IPS-NIHi7 (cell line): ENCODE data around the gene RASAL1.
A peak's percentile ranks its signal among the peaks of the same experiment; 100 is the strongest.

ENCODE experiments used
- DNase-seq: peaks from one replicate; pipeline ENCODE4 v3.0.0; 2012; ENCODE audit warnings: mixed read lengths; ENCODE audit errors: extremely low spot score

RASAL1 gene

GRCh38 chr12:113115455-113116126, 20.0 kb downstream of the RASAL1 start:
- no peak for DNase-seq

- no peak for DNase-seq
These were observed 20.9 kb downstream of the RASAL1 start for GRCh38 chr12:113114447-113115178.

GRCh38 chr12:113113397-113113796, 22.2 kb downstream of the RASAL1 start:
- no peak for DNase-seq

GRCh38 chr12:113112043-113112899, 23.3 kb downstream of the RASAL1 start:
- no peak for DNase-seq

- no peak for DNase-seq
These were observed 24.3 kb downstream of the RASAL1 start for GRCh38 chr12:113111247-113111646.

- no peak for DNase-seq
These were observed 25.5 kb downstream of the RASAL1 start for GRCh38 chr12:113109872-113110599.

- DNase-seq = no peak
These were observed 26.2 kb downstream of the RASAL1 start for GRCh38 chr12:113109360-113109759.

GRCh38 chr12:113108308-113108707, 27.3 kb downstream of the RASAL1 start:
- no peak for DNase-seq

GRCh38 chr12:113106361-113106760, 29.2 kb downstream of the RASAL1 start:
- no peak for DNase-seq

GRCh38 chr12:113105606-113106271, 29.8 kb downstream of the RASAL1 start:
- DNase-seq = no peak

GRCh38 chr12:113104953-113105510, 30.5 kb downstream of the RASAL1 start:
- DNase-seq = no peak

- DNase-seq = peak; percentile 91
These were observed 31.7 kb downstream of the RASAL1 start for GRCh38 chr12:113103756-113104450.

- DNase-seq = no peak
These were observed 32.8 kb downstream of the RASAL1 start for GRCh38 chr12:113102811-113103210.

- no peak for DNase-seq
These were observed 33.8 kb downstream of the RASAL1 start for GRCh38 chr12:113101751-113102150.

GRCh38 chr12:113099764-113100163, 35.8 kb downstream of the RASAL1 start:
- no peak for DNase-seq

- no peak for DNase-seq
These were observed 36.2 kb downstream of the RASAL1 start for GRCh38 chr12:113099364-113099763.

GRCh38 chr12:113098441-113099028, 37.0 kb downstream of the RASAL1 start:
- peak; percentile 94 for DNase-seq

- peak; percentile 81 for DNase-seq
These were observed 37.7 kb downstream of the RASAL1 start for GRCh38 chr12:113097716-113098440.
